Stimulated activated CD8-positive, alpha-beta memory T cell treated with anti-CD3 and anti-CD28 coated beads, Interleukin-7, amount 100 ng/mL, for 1 hour (primary cell): Measurements from ENCODE around the gene SEC63.
"Not testable (repeated sequence)": the region's sequence is repeated elsewhere in the genome, so short reads cannot be mapped to it uniquely, and the experiment has no call there.

ENCODE experiments used
- DNase-seq, 2 donors: peaks; one replicate each; pipeline ENCODE4 v3.0.0-alpha.2; 2020; ENCODE audit warnings: low read depth in 2 of 2

SEC63 gene

GRCh38 chr6:107972413-107973096 is 14.5 kb upstream of the SEC63 start:
- DNase-seq = no peak

GRCh38 chr6:107971181-107971580 is 13.2 kb upstream of the SEC63 start:
- DNase-seq = no peak

GRCh38 chr6:107970255-107970654 is 12.2 kb upstream of the SEC63 start:
- DNase-seq = no peak

GRCh38 chr6:107968081-107968480 is 10.1 kb upstream of the SEC63 start:
- no peak for DNase-seq

- no peak for DNase-seq
Observed at GRCh38 chr6:107965746-107966145, 7.7 kb upstream of the SEC63 start.

GRCh38 chr6:107962723-107963122 is 4.7 kb upstream of the SEC63 start:
- DNase-seq = no peak

DNA sequence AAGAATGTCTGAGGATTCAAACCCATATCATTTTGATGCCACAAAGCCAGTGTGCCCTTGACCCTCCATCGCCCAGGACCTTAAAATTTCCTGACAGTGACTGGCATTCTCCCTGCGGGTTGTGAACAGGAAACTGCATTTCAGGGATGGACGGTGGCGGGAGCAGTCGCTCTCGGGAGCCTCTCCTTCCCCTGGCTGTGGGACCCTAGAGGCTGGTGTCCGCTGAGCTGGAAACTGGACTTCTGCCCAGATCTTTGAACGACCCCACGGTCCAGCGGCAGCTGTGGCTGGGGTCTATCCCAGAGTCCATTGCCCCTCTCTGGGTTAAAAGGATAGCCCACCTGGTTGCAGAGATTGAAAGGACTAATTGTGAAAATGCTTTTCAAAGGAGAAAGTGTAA is 1.4 kb upstream of the SEC63 start:
- DNase-seq = no peak

GRCh38 chr6:107958689-107959362 is 818 bp upstream of the SEC63 start:
- not testable (repeated sequence) for DNase-seq

GRCh38 chr6:107957308-107957908 is 600 bp downstream of the SEC63 start:
- DNase-seq = peak; percentile 9 to 29

DNA sequence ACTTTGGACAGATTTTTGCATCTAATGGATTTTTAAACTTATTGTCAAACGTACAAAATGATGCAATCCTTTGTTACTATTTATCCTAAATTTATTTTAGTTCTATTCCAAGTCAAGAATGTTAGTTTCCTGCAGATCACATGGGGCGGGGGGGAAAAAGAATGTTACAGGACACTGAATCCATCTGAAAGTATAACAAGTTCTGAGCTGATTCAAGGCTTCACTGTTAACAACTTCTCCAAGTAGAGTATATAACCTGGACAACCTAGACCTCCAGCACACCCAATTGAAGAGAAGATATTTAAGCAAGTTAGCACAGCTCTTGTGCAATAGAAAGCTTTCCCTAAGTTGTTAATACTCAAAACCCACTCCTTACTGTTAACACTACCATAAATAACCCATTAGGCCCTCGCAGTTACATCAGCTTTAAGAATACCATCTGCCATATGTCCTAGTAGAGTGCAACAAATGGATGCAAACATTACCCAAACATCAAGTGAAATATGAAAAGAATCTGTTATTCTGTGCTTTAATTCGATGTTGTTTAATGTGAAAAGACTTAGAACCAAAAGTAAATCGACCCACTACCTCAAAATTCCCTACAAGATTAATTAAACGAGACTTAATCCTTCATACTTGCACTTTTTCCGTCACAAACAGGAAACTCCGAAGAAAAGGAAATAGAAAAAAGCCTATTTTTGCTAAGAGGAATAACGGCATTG is 1.3 kb downstream of the SEC63 start:
- no peak for DNase-seq

DNA sequence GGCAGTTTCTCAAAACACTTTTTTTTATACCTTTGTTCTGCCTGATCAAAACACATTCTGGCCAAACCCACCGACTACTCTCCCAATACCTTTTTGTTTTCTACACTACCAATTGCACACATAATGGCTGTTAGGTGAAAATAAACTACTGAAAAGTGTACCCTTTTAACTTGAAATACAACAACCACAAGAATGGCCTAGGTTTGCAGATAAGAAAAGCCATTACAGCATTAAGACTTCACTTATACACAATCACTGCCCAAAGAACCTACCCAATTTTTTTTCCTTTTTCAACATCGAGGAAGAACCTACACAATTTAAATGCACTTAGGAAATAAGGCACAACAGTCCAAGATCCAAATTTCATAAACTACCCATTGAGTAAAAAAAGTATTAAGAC is 1.8 kb downstream of the SEC63 start:
- no peak for DNase-seq

DNA sequence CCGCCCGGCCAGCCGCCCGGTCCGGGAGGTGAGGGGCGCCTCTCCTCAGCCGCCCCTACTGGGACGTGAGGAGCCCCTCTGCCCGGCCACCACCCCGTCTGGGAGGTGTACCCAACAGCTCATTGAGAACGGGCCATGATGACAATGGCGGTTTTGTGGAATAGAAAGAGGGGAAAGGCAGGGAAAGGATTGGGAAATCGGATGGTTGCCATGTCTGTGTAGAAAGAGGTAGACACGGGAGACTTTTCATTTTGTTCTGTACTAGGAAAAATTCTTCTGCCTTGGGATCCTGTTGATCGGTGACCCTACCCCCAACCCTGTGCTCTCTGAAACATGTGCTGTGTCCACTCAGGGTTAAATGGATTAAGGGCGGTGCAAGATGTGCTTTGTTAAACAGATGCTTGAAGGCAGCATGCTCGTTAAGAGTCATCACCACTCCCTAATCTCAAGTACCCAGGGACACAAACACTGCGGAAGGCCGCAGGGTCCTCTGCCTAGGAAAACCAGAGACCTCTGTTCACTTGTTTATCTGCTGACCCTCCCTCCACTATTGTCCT is 4.1 kb downstream of the SEC63 start:
- DNase-seq = not testable (repeated sequence)

GRCh38 chr6:107943626-107944439 is 14.2 kb downstream of the SEC63 start:
- DNase-seq = no peak

DNA sequence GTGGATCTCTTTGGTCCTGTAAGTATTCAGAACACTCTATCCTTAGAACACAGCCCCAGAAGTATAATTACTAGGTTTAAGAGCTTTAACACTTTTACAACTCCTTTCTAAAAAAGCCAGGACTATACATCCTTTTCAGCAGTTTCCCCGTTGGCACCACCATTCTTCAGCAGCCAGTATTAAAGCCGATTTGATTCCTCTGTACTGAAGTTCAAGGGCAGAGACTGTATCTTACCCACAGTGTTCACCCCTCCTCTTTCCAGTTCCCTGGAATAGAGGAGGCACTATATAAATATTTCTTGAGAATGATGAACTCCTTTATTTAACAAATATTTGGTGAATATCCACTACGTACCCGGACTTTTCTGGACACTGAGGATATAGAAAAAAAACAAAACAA is 15.9 kb downstream of the SEC63 start:
- DNase-seq = no peak

DNA sequence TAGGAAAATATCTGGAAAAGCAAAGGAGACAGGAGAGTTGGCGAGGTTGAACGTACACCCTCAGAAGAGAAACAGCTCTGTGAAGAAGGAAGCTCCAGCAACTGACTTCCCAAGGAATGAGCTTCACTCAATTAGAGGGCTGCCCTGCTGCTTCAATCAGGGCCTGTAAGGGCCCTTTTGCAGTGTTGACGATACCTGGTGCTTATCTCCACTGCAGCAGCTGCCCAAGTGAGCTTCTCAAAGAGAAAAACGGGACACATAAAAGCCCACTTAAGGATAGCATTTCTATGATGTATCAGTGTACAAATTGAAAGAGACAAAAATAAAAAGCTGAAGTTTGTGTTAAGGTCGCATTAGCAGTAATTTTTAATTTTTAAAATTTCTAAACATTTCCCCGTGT is 16.4 kb downstream of the SEC63 start:
- no peak for DNase-seq

- no peak for DNase-seq
Observed at GRCh38 chr6:107941199-107941598, 16.8 kb downstream of the SEC63 start.

DNA sequence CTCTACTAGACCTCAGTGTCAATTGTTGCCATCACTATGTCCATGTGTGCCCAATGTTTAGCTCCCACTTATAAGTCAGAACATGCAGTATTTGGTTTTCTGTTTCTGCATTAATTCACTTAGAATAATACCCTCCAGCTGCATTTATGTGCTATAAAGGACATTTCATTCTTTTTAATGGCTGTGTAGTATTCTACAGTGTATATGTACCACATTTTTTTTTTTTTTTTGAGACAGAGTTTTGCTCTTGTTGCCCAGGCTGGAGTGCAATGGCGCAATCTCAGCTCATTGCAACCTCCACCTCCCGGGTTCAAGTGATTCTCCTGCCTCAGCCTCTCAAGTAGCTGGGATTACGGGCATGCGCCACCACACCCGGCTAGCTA is 21.1 kb downstream of the SEC63 start:
- not testable (repeated sequence) for DNase-seq

DNA sequence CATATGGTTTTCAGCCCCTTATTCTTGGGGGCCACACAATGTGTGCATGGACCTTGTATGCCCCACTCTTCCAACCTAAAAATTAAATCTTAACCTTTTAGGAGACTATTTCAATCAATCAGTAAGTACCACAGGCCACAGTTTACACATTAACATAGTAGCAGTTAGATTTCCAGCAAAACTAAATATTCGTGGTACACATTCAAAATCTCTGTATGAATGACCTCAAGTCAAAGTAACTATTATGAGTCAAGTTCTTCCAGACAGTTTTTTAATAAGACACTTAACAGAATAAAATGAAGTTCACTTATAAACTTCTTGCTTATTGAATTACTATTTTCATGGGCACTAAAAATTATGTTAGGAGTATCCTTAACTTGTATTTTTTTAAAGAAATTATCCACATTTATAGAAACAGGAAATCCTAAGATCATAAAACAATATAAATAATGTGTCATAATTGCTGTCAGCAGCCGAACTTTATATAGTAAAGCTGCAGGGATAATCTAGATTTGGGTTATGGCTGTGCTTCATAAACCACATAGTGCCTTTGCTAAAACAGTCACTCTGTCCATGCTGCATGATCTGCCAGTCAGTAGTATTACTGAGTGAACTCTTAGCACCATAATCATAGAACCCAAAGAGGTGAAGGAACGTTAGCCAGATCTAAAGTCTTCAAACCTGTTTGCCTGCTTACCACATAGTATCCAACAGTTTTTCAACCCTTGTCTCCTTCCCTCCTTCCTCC is 21.7 kb downstream of the SEC63 start:
- DNase-seq = no peak

- DNase-seq = not testable (repeated sequence)
Observed at GRCh38 chr6:107934229-107934628, 23.8 kb downstream of the SEC63 start.

DNA sequence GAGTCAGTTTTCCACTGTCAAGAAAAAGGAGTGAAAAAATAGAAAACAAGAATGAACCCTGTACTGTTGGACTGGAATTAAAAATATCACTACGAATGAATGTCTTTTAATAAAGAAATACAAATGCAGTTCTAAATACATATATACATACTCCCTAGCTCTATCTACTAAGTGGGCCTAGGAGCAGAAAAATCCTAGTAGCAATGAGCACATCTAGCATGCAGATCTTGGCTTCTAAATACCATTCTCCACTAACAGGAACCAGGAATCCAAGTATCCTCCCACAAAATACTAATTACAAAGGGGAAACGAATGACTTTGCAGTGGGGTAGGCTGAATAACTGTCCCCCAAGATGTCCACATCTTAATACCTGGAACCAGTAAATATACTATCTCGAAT is 25.4 kb downstream of the SEC63 start:
- DNase-seq = no peak

- DNase-seq = no peak
Observed at GRCh38 chr6:107931894-107932293, 26.1 kb downstream of the SEC63 start.
